CD4-positive, alpha-beta T cell treated with Interleukin-10 for 1 hour (primary cell): ENCODE results near the gene SETD1A.
"Not testable (repeated sequence)": the region's sequence is repeated elsewhere in the genome, so short reads cannot be mapped to it uniquely, and the experiment has no call there.

Experiments
- DNase-seq: peaks from one replicate; pipeline ENCODE4 v3.0.0-alpha.2; 2020

The SETD1A gene

DNA sequence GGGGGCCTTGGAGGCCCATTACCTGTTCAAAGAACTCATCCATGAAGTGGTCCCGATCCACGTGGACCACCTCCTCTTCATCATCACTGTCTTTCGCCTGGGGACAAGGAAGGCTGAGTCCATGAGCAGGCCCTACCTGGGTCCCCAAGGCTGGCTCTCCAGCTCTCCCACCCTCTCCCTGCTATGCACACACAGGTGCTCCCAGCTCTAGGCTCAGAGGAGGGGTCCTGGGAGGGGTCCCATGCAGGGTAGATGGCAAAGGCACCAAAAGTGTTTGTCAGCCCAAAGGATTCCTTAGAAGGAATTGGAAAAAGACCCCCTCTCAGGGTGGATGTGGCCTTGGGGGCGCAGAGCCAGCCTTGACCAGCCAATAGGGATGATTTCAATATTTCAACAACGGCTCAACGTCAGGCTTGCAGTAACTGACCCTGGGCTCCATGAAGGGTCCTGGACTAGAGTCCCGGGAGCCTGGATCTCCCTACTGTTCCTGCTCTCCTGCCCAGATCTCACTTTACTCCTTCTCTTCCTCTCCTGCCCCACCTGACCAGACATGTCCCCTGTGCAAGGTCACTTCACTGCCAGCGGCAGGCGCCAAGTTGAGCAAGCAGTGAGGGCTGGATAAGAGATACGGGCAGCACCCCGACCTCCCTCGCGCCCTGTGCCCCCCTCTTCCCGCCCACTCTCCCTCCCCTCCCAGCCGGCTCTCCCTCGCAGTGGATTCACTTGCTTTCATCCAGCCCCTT is 44.1 kb downstream of the SETD1A start:
- DNase-seq, result no peak

DNA sequence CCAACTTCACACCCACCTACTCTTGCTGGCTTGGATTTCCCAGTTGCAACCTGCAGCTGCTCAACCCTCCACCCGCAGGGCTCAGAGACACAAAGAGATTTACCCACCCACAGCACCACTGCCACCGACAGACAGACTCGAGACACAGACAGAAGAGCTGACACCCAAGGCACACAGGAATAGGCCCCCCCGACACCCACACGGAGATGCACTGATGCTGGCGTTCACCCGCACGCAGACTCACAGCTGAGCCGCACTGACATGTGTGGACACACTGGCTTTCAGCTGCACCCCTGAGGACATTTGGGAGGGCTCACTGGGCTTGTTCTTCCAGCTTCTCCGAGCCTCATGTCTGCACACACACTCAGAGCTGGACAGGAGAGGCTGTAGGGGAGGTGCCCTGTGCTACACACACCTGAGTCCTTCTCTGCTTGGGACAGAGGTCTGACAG is 44.7 kb downstream of the SETD1A start:
- no peak for DNase-seq

DNA sequence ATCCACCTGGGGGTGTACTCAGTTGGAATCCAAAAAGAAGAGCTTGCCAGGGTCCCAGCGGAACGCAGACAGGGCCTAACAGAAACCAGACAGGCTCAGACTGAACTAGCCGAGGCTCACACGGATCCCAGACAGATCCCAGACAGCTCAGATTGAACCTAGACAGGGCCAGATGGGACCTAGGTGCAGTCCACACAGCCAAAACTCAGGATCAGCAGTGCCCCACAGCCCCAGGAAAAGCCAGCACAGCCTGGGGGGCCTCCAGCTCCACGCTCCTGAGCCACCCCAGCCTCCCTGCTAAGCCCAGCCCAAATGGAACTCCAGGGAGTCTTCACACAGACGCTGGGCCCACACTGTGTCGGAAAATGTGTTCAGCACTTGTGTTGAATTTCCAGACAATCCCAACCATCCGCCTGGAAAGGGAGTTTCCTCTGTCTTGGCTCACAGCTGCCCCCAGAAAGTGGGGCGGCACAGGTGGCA is 45.3 kb downstream of the SETD1A start:
- DNase-seq, result no peak

- DNase-seq, result no peak
Measured at GRCh38 chr16:31003744-31004143, 46.2 kb downstream of the SETD1A start.

DNA sequence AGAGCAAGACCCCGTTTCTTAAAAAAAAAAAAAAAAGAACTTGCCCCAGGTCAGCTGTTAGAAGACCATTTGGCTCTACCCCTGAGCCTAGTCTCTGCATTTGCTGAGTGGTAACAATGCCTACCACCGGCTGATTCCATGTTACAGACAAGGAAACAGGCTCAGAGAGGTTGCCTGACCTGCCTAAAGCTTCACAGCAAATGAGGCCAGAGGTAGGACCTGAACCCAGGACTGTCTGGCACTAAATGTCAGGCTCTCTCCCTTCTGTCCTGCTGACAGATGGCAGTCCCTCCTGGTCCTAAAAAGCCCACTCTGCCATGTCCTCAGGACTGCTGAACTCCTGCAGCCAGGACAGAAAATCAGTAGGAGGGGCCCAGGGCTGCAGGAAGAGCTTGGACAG is 47.1 kb downstream of the SETD1A start:
- no peak for DNase-seq

DNA sequence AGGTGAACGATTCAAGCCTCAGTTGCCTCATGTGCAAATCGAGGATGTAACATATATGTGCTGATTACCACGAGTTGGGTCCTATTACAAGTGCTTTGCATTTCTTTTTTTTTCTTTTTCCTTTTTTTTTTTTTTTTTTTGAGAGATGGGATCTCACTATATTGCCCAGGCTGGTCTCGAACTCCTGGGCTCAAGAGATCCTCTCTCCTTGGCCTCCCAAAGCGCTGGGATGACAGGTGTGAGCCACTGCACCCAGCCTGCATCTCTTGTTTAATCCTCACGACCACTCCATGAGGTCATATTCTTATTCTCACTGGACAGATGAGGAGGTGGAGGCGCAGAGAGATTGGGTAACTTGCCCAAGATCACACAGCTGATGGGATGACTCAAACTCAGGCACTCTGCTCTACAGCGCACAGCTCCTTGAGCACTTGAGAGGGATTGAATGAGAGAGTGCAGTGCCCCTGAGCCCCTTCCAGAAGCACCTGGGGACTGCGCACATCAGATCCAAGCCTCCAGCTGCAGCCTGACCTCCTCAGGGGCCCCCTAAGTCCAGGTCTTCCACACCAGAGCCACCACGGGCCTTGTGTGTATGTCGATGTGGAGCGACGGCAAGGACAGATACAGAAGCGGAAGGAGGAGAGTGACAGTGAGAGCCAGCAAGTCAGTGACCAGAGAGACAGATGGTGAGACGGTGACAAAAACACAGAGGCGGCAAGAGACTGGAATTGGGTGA is 48.0 kb downstream of the SETD1A start:
- DNase-seq, result no peak

DNA sequence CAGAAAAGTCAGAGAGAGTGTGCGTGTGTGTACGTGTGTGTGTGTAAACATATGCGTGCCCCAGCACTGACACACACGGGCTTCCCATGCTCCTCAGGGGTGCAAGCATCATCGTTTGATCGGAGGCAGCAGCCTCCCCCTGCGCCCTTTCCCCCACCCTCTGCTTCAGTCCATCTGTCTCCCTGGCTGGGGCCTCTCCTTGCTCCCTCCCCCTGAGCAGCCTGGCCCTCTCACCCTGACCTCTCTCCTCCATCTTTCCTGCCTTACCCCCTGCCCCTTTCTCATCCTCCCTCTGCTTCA is 48.5 kb downstream of the SETD1A start:
- no peak for DNase-seq

DNA sequence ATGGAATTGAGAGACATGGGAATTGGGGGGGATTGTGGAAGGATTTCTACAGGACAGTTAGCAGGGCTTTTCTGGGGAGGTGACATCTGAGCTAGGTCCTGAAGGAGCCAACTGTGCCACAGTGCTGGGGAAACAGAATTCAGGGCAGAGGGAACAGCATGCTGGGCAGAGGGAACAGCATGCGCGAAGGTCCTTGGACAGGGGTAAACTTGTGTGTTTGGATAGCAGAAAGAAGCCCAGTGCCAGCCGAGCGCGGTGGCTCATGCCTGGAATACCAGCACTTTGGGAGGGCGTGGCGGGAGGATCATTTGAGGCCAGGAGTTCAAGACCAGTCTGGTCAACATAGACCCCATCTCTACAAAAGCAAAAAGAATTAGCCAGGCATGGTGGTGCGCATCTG is 49.0 kb downstream of the SETD1A start:
- DNase-seq, result no peak

GRCh38 chr16:31007684-31008083 is 50.1 kb downstream of the SETD1A start:
- no peak for DNase-seq

DNA sequence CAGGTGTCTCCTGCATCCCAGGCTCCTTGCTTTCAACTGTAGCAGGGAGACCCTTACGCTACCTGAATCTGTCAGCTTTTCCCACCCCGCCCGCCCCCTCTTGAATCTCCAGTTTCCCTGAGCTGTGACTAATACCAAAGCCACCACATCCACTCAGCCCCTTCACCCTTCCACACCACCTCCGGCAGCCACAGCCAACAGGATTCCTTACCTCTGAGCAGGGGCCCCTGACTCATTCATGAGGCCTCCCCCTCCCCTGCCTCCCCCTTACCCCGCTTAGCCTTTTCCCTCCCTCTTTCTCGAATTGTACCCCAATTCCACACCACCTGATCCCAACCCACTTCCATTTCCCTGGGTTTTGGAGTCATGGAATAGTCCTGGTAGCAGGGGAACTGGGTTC is 50.6 kb downstream of the SETD1A start:
- DNase-seq, result no peak

DNA sequence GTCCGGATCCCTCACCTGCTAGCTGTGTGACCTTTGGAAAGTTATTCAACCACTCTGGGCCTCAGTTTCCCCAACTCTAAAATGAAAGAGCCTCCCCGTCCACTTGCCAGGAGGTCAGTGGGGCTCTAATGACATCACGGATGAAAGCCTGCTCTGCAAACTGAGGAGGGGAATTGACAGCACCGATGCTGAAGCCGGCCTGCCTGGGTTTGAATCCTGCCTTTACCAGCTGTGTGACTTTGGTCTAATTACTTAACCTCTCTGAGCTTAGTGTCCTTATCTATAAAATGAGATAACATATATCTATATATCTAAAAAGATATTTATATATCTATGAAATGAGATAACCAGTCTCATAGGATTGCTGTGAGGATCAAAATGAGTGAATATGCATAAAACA is 51.0 kb downstream of the SETD1A start:
- no peak for DNase-seq

DNA sequence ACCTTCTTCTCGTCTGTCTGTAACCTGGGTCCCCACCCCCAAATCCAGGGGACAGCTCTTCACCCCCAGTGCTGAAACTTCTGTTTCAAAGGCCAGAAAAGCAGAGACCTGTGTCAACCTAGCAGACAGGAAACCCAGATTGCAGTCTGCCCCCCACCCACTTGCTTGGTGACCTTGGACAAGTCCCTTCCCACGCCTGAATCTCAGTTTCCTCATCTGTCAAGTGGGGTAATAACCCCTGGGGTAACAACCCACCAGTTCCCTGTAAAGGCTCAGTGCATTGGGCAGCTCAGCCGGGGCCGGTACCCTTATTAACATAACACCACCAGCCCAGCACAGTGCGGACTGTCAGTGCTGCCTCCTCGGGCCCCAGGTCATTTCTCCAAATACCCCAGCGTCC is 51.6 kb downstream of the SETD1A start:
- no peak for DNase-seq

- DNase-seq, result no peak
Measured at GRCh38 chr16:31009894-31010584, 52.5 kb downstream of the SETD1A start.

DNA sequence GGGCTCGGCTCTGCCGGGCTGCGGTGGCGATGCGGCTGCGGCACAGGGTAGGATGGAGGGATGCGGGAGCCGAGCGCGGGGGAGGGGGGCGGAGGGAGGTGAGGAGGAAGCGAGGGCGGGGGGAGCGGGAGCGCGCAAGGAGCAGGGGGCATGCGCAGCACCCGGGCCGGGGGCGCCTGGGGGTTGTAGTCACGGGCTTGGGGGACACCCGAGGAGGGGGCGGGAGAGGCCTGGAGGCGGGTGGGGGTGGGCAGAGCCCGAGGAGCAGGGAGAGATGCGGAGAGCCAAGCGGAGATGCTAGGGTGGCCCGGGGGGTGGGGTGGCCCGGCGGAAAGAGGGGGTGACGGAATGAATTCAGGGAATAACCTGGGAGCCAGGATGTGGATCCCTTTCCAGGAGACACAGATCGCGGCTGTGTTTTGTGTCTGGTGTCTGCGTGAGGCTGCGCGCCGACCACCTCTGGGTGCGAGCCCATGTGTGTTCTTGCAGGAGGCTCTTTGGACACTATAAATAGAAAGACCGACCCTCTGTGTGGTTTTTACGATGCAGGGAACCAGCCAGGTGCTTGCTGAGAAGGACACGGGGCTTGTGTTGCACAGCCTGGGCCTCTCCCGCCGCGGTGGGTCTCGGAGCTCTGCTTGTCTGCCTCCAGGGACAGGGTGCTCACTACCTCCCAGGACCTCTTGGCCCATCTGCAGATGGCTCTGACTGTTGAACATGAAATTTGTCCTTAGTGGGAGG is 53.2 kb downstream of the SETD1A start, which contains the start of gene STX1B:
TSS of gene STX1B (minus strand) at position 54 of the 741 bp plus-strand sequence. CDS start 242 bp downstream, outside the sequence.
- peak; percentile 50 for DNase-seq

DNA sequence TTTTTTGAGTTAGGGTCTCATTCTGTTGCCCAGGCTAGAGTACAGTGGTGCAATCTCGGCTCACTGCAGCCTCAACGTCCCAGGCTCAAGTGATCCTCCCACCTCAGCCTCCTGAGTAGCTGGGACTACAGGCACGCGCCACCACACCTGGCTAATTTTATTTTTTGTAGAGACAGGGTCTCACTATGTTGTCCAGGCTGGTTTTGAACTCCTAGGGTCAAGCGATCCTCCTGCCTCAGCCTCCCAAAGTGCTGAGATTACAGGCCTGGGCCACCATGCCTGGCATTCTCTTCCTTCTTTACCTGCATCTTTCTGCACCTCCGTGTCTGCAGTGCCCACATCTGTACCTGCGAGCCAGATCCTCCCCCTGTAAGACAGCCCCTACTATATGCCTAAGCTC is 54.3 kb downstream of the SETD1A start:
- not testable (repeated sequence) for DNase-seq

GRCh38 chr16:31013292-31013691 is 55.7 kb downstream of the SETD1A start:
- DNase-seq, result not testable (repeated sequence)

GRCh38 chr16:31016018-31016417 is 58.5 kb downstream of the SETD1A start:
- DNase-seq, result no peak

GRCh38 chr16:31017756-31018155 is 60.2 kb downstream of the SETD1A start:
- not testable (repeated sequence) for DNase-seq

DNA sequence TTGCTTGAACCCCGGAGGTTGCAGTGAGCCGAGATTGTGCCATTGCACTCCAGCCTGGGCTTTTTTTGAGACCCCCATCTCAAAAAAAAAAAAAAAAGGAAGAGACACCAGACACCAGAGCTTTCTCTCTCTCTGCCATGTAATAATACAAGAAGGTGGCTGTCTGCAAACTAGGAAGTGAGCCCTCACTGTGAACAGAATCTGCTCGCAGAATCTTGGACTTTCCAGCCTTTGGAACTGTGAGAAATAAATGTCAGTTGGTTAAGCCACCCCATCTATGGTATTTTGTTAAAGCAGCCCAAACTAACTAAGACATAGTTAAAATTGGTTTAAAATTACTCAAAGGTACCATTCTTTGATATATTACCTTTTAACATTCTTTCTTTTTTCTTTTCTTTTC is 63.0 kb downstream of the SETD1A start:
- DNase-seq, result no peak

DNA sequence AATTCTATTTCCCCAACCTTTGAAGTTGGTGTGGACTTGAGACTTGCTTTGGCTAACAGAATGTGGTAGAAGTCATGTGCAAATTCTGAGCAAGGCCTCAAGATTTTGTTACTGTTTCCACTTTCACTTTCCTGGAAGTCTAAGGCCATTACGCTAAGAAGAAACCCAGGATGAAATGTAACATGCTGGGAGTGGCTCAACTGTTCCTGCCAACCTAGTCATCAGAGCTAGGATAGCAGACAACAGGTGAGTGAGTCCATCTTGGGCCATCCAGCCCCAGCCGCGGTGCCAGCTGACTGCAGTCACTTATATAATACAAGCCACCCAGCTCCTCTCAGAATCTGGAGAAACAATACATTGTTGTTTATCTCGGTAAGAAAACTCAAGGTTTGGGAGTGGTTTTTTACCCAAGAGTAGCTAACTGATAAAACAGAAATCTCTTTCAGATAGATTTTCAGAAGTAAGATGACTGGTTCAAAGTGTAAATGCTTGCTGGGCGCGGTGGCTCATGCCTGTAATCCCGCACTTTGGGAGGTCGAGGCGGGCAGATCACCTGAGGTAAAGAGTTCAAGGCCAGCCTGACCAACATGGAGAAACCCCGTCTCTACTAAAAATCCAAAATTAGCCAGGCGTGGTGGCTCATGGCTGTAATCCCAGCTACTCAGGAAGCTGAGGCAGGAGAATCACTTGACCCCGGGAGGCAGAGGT is 65.1 kb downstream of the SETD1A start:
- DNase-seq, result no peak

DNA sequence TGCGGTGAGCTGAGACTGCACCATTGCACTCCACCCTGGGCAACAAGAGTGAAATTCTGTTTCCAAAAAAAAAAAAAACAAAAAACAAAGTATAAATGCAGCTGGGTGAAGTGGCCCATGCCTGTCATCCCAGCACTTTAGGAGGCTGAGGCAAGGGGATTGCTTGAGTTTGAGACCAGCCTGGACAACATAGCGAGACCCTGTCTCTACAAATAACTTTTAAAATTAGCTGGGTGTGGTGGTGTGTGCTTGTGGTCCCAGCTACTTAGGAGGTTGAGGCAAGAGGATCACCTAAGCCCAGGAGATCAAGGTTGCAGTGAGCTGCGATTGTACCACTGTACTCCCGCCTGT is 65.7 kb downstream of the SETD1A start:
- DNase-seq, result no peak

DNA sequence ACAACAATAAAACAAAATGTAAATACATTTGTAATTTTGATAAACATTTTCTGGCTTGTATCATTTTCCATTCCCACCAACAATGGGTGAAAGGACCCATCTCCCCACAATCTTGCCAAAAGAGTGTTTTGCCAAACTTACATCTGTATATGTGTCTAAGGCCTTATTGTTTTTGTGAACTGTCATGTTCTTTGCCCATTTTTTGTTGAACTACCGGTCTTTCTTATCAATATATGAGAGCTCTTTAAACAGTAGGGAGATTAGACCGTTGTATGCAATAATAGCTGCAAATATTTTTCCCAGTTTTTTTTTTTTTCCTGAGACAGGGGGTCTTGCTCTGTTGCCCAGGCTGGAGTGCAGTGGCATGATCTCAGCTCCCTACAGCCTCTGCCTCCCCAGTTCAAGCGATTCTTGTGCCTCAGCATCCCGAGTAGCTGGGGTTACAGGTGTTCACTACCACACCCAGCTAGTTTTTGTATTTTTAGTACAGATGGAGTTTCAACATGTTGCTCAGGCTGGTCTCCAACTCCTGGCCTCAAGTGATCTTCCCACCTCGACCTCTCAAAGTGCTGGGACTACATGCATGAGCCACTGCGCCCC is 66.2 kb downstream of the SETD1A start:
- DNase-seq, result no peak
